GM21360 (cell line): ENCODE data around the gene MICAL3.
"Not testable (repeated sequence)": the region's sequence is repeated elsewhere in the genome, so short reads cannot be mapped to it uniquely, and the experiment has no call there.

Experiments used
- ATAC-seq: cut with Tn5 transposase; IDR thresholded peaks from one replicate; pipeline ENCODE4 v1.9.1; 2021; ENCODE audit warnings: mild to moderate bottlenecking, moderate library complexity; ENCODE audit not compliant: unreplicated experiment

Gene MICAL3

GRCh38 chr22:18059473-18059872 is 35.1 kb upstream of the MICAL3 start:
- no peak for ATAC-seq

- ATAC-seq, result no peak
Measured at GRCh38 chr22:18059094-18059417, 34.7 kb upstream of the MICAL3 start.

- ATAC-seq, result no peak
Measured at GRCh38 chr22:18058371-18059093, 34.2 kb upstream of the MICAL3 start.

GRCh38 chr22:18057568-18058209 is 33.3 kb upstream of the MICAL3 start:
- peak; percentile 62 for ATAC-seq

- peak; percentile 60 for ATAC-seq
Measured at GRCh38 chr22:18056807-18057474, 32.6 kb upstream of the MICAL3 start.

- no peak for ATAC-seq
Measured at GRCh38 chr22:18056161-18056666, 31.9 kb upstream of the MICAL3 start.

GRCh38 chr22:18055619-18056160 is 31.3 kb upstream of the MICAL3 start:
- no peak for ATAC-seq

- ATAC-seq, result not testable (repeated sequence)
Measured at GRCh38 chr22:18053216-18053946, 29.0 kb upstream of the MICAL3 start.

GRCh38 chr22:18051113-18051512 is 26.8 kb upstream of the MICAL3 start:
- ATAC-seq, result not testable (repeated sequence)

- no peak for ATAC-seq
Measured at GRCh38 chr22:18050065-18050464, 25.7 kb upstream of the MICAL3 start.

- ATAC-seq, result no peak
Measured at GRCh38 chr22:18048441-18048898, 24.1 kb upstream of the MICAL3 start.

GRCh38 chr22:18048041-18048440 is 23.7 kb upstream of the MICAL3 start:
- no peak for ATAC-seq

- no peak for ATAC-seq
Measured at GRCh38 chr22:18045794-18046193, 21.4 kb upstream of the MICAL3 start.

GRCh38 chr22:18044548-18045271 is 20.3 kb upstream of the MICAL3 start:
- no peak for ATAC-seq

GRCh38 chr22:18042685-18043084 is 18.3 kb upstream of the MICAL3 start:
- ATAC-seq, result no peak

GRCh38 chr22:18040898-18041297 is 16.5 kb upstream of the MICAL3 start:
- ATAC-seq, result not testable (repeated sequence)

GRCh38 chr22:18035751-18036150 is 11.4 kb upstream of the MICAL3 start:
- ATAC-seq, result no peak

GRCh38 chr22:18034076-18034475 is 9.7 kb upstream of the MICAL3 start:
- ATAC-seq, result no peak

GRCh38 chr22:18033204-18033998 is 9.0 kb upstream of the MICAL3 start:
- no peak for ATAC-seq
